Measurements from ENCODE around the gene DYRK3.

GRCh38 chr1:206690516-206690915, 55.2 kb downstream of the DYRK3 start:
- TF ChIP-seq POLR2A (IDR thresholded peaks at IDR 0.05; ENCODE audit: control extremely low read depth in 1 of 2, low read depth in 2 of 2, low read length in 2 of 2) (no peak), CTCF (IDR thresholded peaks at IDR 0.05; ENCODE audit: control extremely low read depth in 1 of 3, insufficient read depth in 1 of 3, low read depth in 1 of 3, low read length in 3 of 3) (no peak), POLR2AphosphoS5 (IDR thresholded peaks at IDR 0.05; ENCODE audit: low read depth, low read length) (no peak), MAFK (IDR thresholded peaks at IDR 0.05; ENCODE audit: low read depth, low read length) (no peak), JUND (IDR thresholded peaks at IDR 0.05; ENCODE audit: low read length) (no peak), RAD21 (IDR thresholded peaks at IDR 0.05 in 1 of 2, conservative IDR thresholded peaks at IDR 0.05 in 1 of 2; ENCODE audit: low read depth in 2 of 2, low read length in 2 of 2) (no peak)

All from H1 (cell line).